Central memory CD8-positive, alpha-beta T cell (primary cell): Measurements from ENCODE around the gene CDX1.

Experiments
- ATAC-seq: fragments of 150-1000 bp; cut with Tn5 transposase; replicated peaks from 2 replicates; pipeline ENCODE4 v1.10.0; 2022; ENCODE audit warnings: mild to moderate bottlenecking, moderate FRiP score, moderate number of reproducible peaks; ENCODE audit not compliant: poor library complexity, severe bottlenecking; ENCODE audit errors: extremely low read depth
- DNase-seq, 2 donors: peaks; one replicate each; pipeline ENCODE4 v3.0.0; 2021; ENCODE audit warnings: low spot score in 2 of 2
- H3K27ac Mint-ChIP-seq: one replicate; pipeline ENCODE4 v1.8.0; 2022; ENCODE audit warnings: low read depth, mild to moderate bottlenecking, moderate library complexity, mixed read lengths
- H3K27me3 Mint-ChIP-seq: one replicate; pipeline ENCODE4 v1.8.0; 2022; ENCODE audit warnings: mixed read lengths
- H3K36me3 Mint-ChIP-seq: one replicate; pipeline ENCODE4 v1.8.0; 2022; ENCODE audit warnings: mild to moderate bottlenecking, moderate library complexity, mixed read lengths; ENCODE audit not compliant: insufficient read depth
- H3K4me1 Mint-ChIP-seq: one replicate; pipeline ENCODE4 v1.8.0; 2022; ENCODE audit warnings: mixed read lengths
- H3K4me3 Mint-ChIP-seq: one replicate; pipeline ENCODE4 v1.8.0; 2022; ENCODE audit warnings: mild to moderate bottlenecking, moderate library complexity, mixed read lengths
- H3K9me3 Mint-ChIP-seq: one replicate; pipeline ENCODE4 v1.8.0; 2022; ENCODE audit warnings: mixed read lengths

The CDX1 gene

DNA sequence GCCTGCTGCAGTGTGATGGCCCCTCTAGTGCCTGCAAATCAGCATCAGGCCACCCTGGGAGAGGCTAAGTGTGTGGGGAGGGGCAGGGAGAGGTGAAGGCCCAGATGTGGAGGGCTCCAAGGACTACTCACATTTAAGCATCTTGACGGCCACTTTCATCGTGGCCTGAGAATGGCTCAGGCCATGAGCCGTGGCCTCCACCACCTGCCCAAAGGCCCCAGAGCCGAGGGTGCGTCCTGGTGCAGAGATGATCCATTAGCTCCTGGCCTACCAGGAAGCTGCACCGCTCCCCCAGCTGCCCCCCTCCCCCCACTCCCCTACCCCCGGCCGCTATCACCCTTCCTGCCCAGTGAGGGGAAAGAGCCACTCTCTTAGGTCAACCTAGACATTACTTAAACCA is 42.0 kb upstream of the CDX1 start:
- Mint-ChIP-seq H3K4me1 (peaks cover 6% of the 10 kb centered on the region), H3K36me3 (peaks cover 2% of the 10 kb centered on the region), H3K27me3 (no peaks in the 10 kb centered on the region), H3K9me3 (no peaks in the 10 kb centered on the region), H3K27ac (no peak overlapping the region), H3K4me3 (no peak overlapping the region)
- DNase-seq (no peak), ATAC-seq (no peak)

GRCh38 chr5:150125334-150125733 is 41.2 kb upstream of the CDX1 start:
- Mint-ChIP-seq H3K27ac (no peak overlapping the region), H3K4me1 (peaks cover 13% of the 10 kb centered on the region), H3K9me3 (no peaks in the 10 kb centered on the region), H3K27me3 (no peaks in the 10 kb centered on the region), H3K4me3 (no peak overlapping the region), H3K36me3 (peaks cover 2% of the 10 kb centered on the region)
- ATAC-seq (no peak), DNase-seq (no peak)

GRCh38 chr5:150126199-150126920 is 40.2 kb upstream of the CDX1 start:
- Mint-ChIP-seq H3K27me3 (no peaks in the 10 kb centered on the region), H3K4me1 (peaks cover 23% of the 10 kb centered on the region), H3K27ac (no peak overlapping the region), H3K4me3 (no peak overlapping the region), H3K9me3 (no peaks in the 10 kb centered on the region), H3K36me3 (peaks cover 2% of the 10 kb centered on the region)
- DNase-seq (no peak), ATAC-seq (no peak)

GRCh38 chr5:150126921-150127265 is 39.7 kb upstream of the CDX1 start:
- Mint-ChIP-seq H3K27ac (no peak overlapping the region), H3K27me3 (no peaks in the 10 kb centered on the region)
- ATAC-seq, result no peak

GRCh38 chr5:150129454-150129812 is 37.1 kb upstream of the CDX1 start:
- no peak for ATAC-seq
- H3K4me1 Mint-ChIP-seq, result peaks cover 17% of the 10 kb centered on the region
- no peak overlapping the region for H3K4me3 Mint-ChIP-seq
- peaks cover 2% of the 10 kb centered on the region for H3K36me3 Mint-ChIP-seq
- H3K9me3 Mint-ChIP-seq, result no peaks in the 10 kb centered on the region
- H3K27me3 Mint-ChIP-seq, result peaks cover 12% of the 10 kb centered on the region
- DNase-seq, result no peak
- H3K27ac Mint-ChIP-seq, result no peak overlapping the region

More at GRCh38 chr5:150126921-150127265, 39.7 kb upstream of the CDX1 start:
- Mint-ChIP-seq H3K4me1 (peaks cover 21% of the 10 kb centered on the region), H3K36me3 (peaks cover 2% of the 10 kb centered on the region), H3K4me3 (no peak overlapping the region), H3K9me3 (no peaks in the 10 kb centered on the region)
- no peak for DNase-seq

DNA sequence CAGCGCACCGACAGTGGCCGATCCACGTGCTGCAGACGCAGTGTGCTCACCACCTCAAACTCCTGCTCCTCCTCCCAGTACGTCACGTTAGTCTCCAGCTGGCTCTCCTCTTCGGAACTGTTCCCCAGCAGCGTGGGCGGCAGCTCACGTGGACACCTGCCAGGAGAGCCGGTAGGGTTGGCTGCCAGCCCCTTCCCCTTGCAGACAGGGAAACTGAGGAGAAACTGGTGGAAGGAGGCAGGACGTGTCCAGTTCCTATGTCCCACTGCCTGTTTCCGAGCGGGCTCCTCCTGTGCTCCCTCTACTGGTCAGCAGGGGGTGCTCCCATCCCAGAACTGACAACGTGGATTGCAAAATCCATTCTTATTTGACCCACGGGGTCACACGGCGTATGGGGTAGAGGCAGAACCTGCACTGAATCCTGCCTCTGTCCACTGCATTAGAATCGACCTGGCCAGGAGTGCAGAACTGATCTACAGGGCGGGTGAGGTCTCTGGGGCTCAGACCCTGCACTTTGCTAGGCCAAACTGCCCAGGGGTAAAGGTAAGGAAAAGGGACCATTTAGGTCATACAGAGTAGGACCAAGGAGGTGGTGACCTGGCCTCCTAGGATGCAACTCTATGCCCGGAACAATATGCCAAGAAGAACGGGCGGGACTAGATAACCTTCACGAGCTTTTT is 36.6 kb upstream of the CDX1 start:
- Mint-ChIP-seq H3K4me1 (peaks cover 17% of the 10 kb centered on the region), H3K27ac (no peak overlapping the region), H3K36me3 (peaks cover 2% of the 10 kb centered on the region), H3K27me3 (peaks cover 18% of the 10 kb centered on the region), H3K4me3 (no peak overlapping the region), H3K9me3 (no peaks in the 10 kb centered on the region)
- ATAC-seq (peak; percentile 31), DNase-seq (peak in 1 of 2 donors; percentile 22)

DNA sequence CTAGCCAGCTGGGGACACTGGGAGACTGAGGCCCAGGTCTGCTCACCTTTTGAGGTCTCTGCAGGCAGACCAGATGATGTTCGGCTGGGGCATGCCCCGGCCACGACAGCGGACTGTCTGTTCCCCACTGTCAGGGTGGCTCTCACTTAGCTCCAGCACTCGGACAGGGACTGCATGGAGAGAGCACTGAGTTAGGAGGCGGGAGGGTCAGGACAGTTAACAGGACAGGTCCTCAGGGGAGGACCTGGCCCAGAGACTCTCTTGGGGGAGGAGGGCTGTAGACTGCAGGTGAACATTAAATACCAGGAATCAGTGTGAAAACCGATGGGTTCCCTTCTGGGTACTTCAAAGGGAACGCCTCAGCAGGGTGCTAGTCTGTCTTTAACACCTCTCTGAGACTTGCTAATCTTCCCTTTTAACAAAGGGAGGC is 36.1 kb upstream of the CDX1 start:
- peak; percentile 29 for ATAC-seq
- no peak overlapping the region for H3K27ac Mint-ChIP-seq
- DNase-seq, result no peak
- peaks cover 2% of the 10 kb centered on the region for H3K36me3 Mint-ChIP-seq
- no peaks in the 10 kb centered on the region for H3K9me3 Mint-ChIP-seq
- no peak overlapping the region for H3K4me3 Mint-ChIP-seq
- peaks cover 17% of the 10 kb centered on the region for H3K4me1 Mint-ChIP-seq
- H3K27me3 Mint-ChIP-seq, result peaks cover 23% of the 10 kb centered on the region

GRCh38 chr5:150131461-150131860 is 35.1 kb upstream of the CDX1 start:
- DNase-seq, result no peak
- Mint-ChIP-seq H3K27ac (no peak overlapping the region), H3K27me3 (peaks cover 25% of the 10 kb centered on the region), H3K4me1 (peaks cover 17% of the 10 kb centered on the region), H3K4me3 (no peak overlapping the region), H3K9me3 (no peaks in the 10 kb centered on the region), H3K36me3 (peaks cover 2% of the 10 kb centered on the region)
- no peak for ATAC-seq

DNA sequence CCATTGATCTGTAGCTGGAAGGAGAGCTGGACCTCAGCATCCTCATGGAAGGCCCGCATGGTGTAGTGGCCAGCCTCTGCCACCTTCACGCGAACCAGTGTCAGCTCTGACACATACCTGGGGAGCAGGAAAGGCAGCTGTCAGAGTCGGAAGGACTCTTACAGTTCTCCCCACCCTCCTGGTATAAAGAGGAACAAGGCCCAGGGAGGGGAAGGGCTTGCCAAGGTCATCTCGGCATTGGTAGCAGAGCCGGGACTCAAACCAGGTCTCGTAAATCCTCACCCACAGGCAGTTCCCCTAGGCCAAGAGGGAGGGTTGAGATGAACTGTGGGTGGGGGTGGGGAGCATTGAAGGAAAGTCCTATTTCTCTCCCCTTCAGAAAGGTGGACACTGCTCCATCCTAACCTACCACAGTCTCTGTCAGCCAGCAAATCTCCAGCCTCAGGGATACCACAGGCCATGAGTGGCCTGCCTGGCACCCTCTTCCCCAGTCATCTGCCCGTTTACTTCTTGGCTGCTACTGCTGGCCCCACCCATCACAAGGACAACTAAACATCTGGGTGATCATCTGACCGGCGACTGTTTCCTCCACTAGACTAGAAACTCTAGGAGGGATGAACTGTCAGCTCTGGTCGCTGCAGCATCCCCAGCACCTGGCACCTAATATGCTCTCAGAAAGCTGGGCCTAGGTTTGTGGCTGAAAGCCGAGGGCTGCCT is 34.4 kb upstream of the CDX1 start:
- Mint-ChIP-seq H3K36me3 (peaks cover under 1% of the 10 kb centered on the region), H3K27ac (no peak overlapping the region), H3K9me3 (no peaks in the 10 kb centered on the region), H3K4me1 (peaks cover 17% of the 10 kb centered on the region), H3K27me3 (peaks cover 25% of the 10 kb centered on the region), H3K4me3 (no peak overlapping the region)
- ATAC-seq, result peak; percentile 35
- no peak for DNase-seq

GRCh38 chr5:150132740-150133139 is 33.8 kb upstream of the CDX1 start:
- ATAC-seq (no peak), DNase-seq (no peak)
- Mint-ChIP-seq H3K9me3 (no peaks in the 10 kb centered on the region), H3K27me3 (peaks cover 25% of the 10 kb centered on the region), H3K4me3 (no peak overlapping the region), H3K27ac (no peak overlapping the region), H3K4me1 (peaks cover 17% of the 10 kb centered on the region), H3K36me3 (no peaks in the 10 kb centered on the region)

- Mint-ChIP-seq H3K27ac (no peak overlapping the region), H3K36me3 (no peaks in the 10 kb centered on the region), H3K9me3 (no peaks in the 10 kb centered on the region), H3K27me3 (peaks cover 25% of the 10 kb centered on the region), H3K4me3 (no peak overlapping the region), H3K4me1 (peaks cover 17% of the 10 kb centered on the region)
- DNase-seq (no peak), ATAC-seq (no peak)
Observed at GRCh38 chr5:150133581-150134197, 32.9 kb upstream of the CDX1 start.

DNA sequence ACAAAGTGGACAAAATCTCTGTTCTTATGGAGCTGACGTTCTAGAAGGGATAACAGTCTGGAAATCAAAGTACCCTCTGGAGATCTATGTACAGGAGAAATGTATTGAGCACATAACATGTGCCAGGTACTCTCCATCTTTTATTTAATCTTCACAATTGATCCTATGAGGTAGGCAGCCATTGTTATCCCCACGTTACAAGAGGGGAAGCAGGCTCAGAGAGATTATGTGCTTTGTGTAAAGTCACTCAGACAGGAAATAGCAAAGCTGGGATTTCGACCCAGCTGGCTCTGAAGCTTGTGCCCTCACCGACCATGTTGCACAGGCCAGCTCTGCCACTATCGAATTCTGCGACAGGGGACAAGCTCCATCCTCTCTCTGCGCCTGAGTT is 32.4 kb upstream of the CDX1 start:
- Mint-ChIP-seq H3K36me3 (no peaks in the 10 kb centered on the region), H3K9me3 (no peaks in the 10 kb centered on the region), H3K4me3 (no peak overlapping the region), H3K27me3 (peaks cover 25% of the 10 kb centered on the region), H3K4me1 (peaks cover 17% of the 10 kb centered on the region), H3K27ac (no peak overlapping the region)
- ATAC-seq, result no peak
- no peak for DNase-seq
